KMS-11 (cell line): ENCODE measurements around the gene RPL35.

ENCODE experiments used
- H2AFZ ChIP-seq: fragments of 200-600 bp; sonication (generic); 2 replicates; pipeline ENCODE4 v1.6.1; 2016; ENCODE audit warnings: antibody characterized with exemption, mixed run types, low read depth
- H3K27ac ChIP-seq: fragments of 200-600 bp; sonication (generic); 2 replicates; pipeline ENCODE4 v1.6.1; 2016; ENCODE audit warnings: mild to moderate bottlenecking, mixed run types
- H3K27me3 ChIP-seq: fragments of 200-600 bp; sonication (generic); 2 replicates; pipeline ENCODE4 v1.6.1; 2017; ENCODE audit warnings: mild to moderate bottlenecking, low read depth, mixed run types, moderate library complexity; ENCODE audit not compliant: insufficient read depth
- H3K36me3 ChIP-seq: fragments of 200-600 bp; sonication (generic); 2 replicates; pipeline ENCODE4 v1.6.1; 2017; ENCODE audit warnings: mild to moderate bottlenecking, mixed run types; ENCODE audit not compliant: insufficient read depth
- H3K4me1 ChIP-seq: fragments of 200-600 bp; sonication (generic); 2 replicates; pipeline ENCODE4 v1.6.1; 2016; ENCODE audit warnings: mild to moderate bottlenecking, low read depth, mixed run types; ENCODE audit not compliant: poor library complexity, severe bottlenecking
- H3K4me2 ChIP-seq: fragments of 200-600 bp; sonication (generic); 2 replicates; pipeline ENCODE4 v1.7.0; 2016; ENCODE audit warnings: mild to moderate bottlenecking, mixed run types
- H3K4me3 ChIP-seq: fragments of 200-600 bp; sonication (generic); IDR thresholded peaks from 2 replicates; pipeline ENCODE4 v1.6.1; 2017; ENCODE audit warnings: low read depth, low read length, mixed read lengths; ENCODE audit not compliant: insufficient read depth
- H3K79me2 ChIP-seq: fragments of 200-600 bp; sonication (generic); 2 replicates; pipeline ENCODE4 v1.6.1; 2016; ENCODE audit warnings: low read depth, mixed run types; ENCODE audit not compliant: insufficient read depth
- H3K9ac ChIP-seq: fragments of 200-600 bp; sonication (generic); 2 replicates; pipeline ENCODE4 v1.6.1; 2016; ENCODE audit warnings: mild to moderate bottlenecking, mixed run types
- H4K20me1 ChIP-seq: fragments of 200-600 bp; sonication (generic); 2 replicates; pipeline ENCODE4 v1.6.1; 2016; ENCODE audit warnings: mild to moderate bottlenecking, mixed run types; ENCODE audit not compliant: insufficient read depth
- TF ChIP-seq, protein P1 (sequence below): fragments of 200-600 bp; sonication (generic); conservative IDR thresholded peaks from 2 replicates; pipeline ENCODE4 v1.6.1; 2017; ENCODE audit warnings: low read depth, mild to moderate bottlenecking, antibody characterized with exemption, low read length, moderate library complexity, mixed read lengths

Gene RPL35

DNA sequence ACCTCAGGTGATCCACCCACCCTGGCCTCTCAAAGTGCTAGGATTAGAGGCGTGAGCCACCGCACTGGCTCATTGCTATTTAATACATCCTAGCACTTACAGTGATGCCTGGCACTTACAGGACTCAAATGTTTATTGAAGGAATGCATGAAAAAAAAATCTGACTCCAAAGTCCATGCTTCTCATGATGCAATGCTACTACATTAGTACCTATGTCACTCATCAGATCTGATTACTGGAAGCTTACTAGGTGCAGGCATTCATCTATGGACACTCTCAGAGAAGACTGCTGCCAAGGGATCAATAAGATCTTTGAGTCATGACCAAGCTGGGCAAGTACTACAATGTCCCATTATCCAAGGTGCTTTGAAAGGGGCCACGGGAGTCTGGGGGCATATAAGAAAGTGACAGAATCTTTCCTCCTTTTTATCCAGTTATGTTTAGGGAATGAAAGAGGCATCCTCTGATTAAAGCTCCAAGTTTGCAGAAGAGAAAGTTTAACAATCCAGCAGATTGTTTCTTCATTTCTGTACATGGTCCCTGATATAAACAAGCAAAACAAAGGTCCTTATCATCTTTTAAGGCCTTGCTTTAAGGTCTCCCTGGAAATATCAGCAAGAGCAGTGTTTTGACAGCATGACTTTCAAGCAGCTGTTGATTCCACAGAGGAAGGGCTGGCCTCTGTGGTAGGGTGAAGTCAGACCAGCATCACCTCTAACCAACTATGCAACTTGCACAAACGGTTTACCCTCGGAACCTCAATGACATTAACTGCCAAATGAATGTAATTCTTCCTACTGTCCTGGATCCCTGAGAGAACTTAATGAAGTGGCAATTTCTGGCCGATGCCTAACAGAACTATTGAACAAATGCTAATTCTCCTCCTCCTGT is 36.1 kb upstream of the RPL35 start:
- Histone ChIP-seq H3K4me1 (no peaks in the 10 kb centered on the region), H3K79me2 (no peaks in the 10 kb centered on the region), H3K27ac (no peak overlapping the region), H3K4me2 (no peak overlapping the region), H3K36me3 (no peaks in the 10 kb centered on the region), H2AFZ (no peak overlapping the region), H3K4me3 (no peak overlapping the region), H4K20me1 (no peaks in the 10 kb centered on the region), H3K9ac (no peak overlapping the region), H3K27me3 (no peaks in the 10 kb centered on the region)
- TF ChIP-seq, protein P1, sequence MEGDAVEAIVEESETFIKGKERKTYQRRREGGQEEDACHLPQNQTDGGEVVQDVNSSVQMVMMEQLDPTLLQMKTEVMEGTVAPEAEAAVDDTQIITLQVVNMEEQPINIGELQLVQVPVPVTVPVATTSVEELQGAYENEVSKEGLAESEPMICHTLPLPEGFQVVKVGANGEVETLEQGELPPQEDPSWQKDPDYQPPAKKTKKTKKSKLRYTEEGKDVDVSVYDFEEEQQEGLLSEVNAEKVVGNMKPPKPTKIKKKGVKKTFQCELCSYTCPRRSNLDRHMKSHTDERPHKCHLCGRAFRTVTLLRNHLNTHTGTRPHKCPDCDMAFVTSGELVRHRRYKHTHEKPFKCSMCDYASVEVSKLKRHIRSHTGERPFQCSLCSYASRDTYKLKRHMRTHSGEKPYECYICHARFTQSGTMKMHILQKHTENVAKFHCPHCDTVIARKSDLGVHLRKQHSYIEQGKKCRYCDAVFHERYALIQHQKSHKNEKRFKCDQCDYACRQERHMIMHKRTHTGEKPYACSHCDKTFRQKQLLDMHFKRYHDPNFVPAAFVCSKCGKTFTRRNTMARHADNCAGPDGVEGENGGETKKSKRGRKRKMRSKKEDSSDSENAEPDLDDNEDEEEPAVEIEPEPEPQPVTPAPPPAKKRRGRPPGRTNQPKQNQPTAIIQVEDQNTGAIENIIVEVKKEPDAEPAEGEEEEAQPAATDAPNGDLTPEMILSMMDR: no peak

DNA sequence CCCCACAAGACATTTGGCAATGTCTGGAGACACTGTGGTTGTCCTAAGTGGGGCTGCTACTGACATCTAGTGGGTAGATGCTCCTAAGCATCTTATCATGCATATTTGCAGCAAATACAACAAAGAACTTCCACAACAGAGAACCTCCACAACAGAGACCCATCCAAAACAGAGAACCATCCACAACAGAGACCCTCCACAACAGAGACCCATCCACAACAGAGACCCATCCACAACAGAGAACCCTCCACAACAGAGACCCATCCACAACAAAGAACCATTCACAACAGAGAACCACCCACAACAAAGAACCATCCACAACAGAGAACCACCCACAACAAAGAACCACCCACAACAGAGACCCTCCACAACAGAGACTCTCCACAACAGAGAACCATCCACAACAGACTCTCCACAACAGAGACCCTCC is 33.0 kb upstream of the RPL35 start:
- no peaks in the 10 kb centered on the region for H3K4me1 ChIP-seq
- H4K20me1 ChIP-seq: no peaks in the 10 kb centered on the region
- H3K4me3 ChIP-seq: no peak overlapping the region
- H3K9ac ChIP-seq: no peak overlapping the region
- no peak overlapping the region for H2AFZ ChIP-seq
- no peak overlapping the region for H3K27ac ChIP-seq
- no peaks in the 10 kb centered on the region for H3K79me2 ChIP-seq
- H3K27me3 ChIP-seq: no peaks in the 10 kb centered on the region
- H3K36me3 ChIP-seq: no peaks in the 10 kb centered on the region
- TF ChIP-seq, protein P1: peak; percentile 68
- no peak overlapping the region for H3K4me2 ChIP-seq

DNA sequence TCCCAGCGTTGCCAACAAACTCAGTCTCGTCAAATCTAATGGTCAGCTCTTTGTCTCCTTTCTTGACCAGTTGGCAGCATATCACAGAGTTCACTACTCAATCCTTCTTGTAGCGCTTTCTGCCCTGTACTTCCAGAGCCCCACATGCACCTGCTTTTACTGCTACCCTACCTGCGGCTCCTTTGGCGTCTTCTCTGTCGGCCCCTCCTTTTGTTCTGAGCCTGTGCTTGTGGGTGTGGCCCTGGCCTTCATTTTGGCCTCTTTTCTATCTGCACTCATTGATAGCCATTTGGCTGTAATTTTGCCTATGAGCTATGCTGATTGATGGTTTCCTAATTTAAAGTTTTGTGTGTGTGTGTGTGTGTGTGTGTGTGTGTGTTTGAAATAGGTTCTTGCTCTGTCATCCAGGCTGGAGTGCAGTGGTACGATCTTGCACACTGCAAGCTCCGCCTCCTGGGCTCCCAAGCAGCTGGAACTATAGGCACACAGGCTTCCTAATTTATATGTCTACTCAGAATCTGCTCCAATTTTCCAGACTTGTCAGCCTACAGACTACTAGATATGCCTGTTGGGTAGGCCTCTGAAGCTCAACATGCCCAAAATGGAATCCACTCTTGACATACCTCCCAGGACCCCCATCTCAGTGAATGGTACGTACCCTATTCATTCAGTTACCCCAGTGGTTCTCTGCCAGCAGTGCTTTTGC is 32.4 kb upstream of the RPL35 start:
- no peak overlapping the region for H3K9ac ChIP-seq
- no peaks in the 10 kb centered on the region for H3K27me3 ChIP-seq
- H3K4me2 ChIP-seq: no peak overlapping the region
- H3K79me2 ChIP-seq: no peaks in the 10 kb centered on the region
- H4K20me1 ChIP-seq: no peaks in the 10 kb centered on the region
- H2AFZ ChIP-seq: no peak overlapping the region
- H3K27ac ChIP-seq: no peak overlapping the region
- H3K4me3 ChIP-seq: no peak overlapping the region
- TF ChIP-seq, protein P1: no peak
- no peaks in the 10 kb centered on the region for H3K36me3 ChIP-seq
- no peaks in the 10 kb centered on the region for H3K4me1 ChIP-seq

DNA sequence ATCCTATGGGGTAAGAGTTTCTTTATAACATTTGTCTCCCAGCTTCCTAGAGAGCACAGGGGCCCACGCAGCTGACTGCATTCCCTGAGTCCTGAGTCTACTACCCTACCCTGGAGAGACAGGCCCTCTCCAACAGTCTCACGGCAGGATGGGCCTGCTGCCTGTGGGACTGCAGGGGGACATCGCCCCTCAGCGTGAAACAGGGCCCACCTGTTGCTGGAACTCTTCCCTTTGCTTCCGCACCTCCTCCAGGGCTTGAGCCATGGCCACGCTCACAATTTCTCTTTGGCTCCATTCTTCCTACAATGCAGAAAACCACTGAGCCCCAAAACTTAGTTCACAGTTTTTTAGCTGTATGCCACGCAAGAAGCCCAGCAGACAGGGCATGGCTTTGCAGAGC is 28.4 kb upstream of the RPL35 start:
- Histone ChIP-seq H3K4me2 (no peak overlapping the region), H3K27ac (no peak overlapping the region), H2AFZ (no peak overlapping the region), H3K36me3 (no peaks in the 10 kb centered on the region), H4K20me1 (no peaks in the 10 kb centered on the region), H3K79me2 (no peaks in the 10 kb centered on the region), H3K27me3 (no peaks in the 10 kb centered on the region), H3K9ac (no peak overlapping the region), H3K4me3 (no peak overlapping the region), H3K4me1 (no peaks in the 10 kb centered on the region)
- TF ChIP-seq, protein P1: no peak
